Liver (tissue), 9 donors: ENCODE measurements around the gene WNT11. TPM values are rescaled to one million over a fixed set of nuclear protein-coding genes. Genes with fewer than 3 reads are reported as not detected.

Experiments used
- DNase-seq: peaks from one replicate; pipeline ENCODE4 v3.0.0-alpha.2; 2017; ENCODE audit warnings: low spot score
- H3K27ac ChIP-seq, 2 donors: one replicate each; pipeline ENCODE4 v1.7.0; 2013; ENCODE audit warnings: inconsistent platforms in 2 of 2, low read length in 2 of 2, control low read depth in 1 of 2, low read depth in 1 of 2, mild to moderate bottlenecking in 1 of 2
- H3K27me3 ChIP-seq, 4 donors: one replicate each; pipeline versions ENCODE4 v1.6.1 to v1.7.0; 2013; ENCODE audit warnings: low read length in 3 of 4, inconsistent platforms in 1 of 4, mild to moderate bottlenecking in 1 of 4, moderate library complexity in 1 of 4; ENCODE audit not compliant: control insufficient read depth in 4 of 4, insufficient read depth in 4 of 4
- H3K36me3 ChIP-seq, 4 donors: one replicate each; pipeline versions ENCODE4 v1.6.1 to v1.7.0; 2013; ENCODE audit warnings: low read length in 3 of 4, mild to moderate bottlenecking in 3 of 4, low read depth in 1 of 4, moderate library complexity in 1 of 4; ENCODE audit not compliant: control insufficient read depth in 4 of 4, insufficient read depth in 3 of 4
- H3K4me1 ChIP-seq, 4 donors: one replicate each; pipeline versions ENCODE4 v1.6.1 to v1.7.0; 2013; ENCODE audit warnings: low read length in 3 of 4, mild to moderate bottlenecking in 3 of 4, moderate library complexity in 1 of 4; ENCODE audit not compliant: control insufficient read depth in 4 of 4, insufficient read depth in 4 of 4
- H3K4me3 ChIP-seq, 3 donors: one replicate each; pipeline versions ENCODE4 v1.6.1 to v1.7.0; 2013; ENCODE audit warnings: low read length in 3 of 3, control low read depth in 1 of 3, low read depth in 1 of 3, mild to moderate bottlenecking in 1 of 3
- H3K9ac ChIP-seq, 2 donors: one replicate each; pipeline ENCODE4 v1.7.0; 2013; ENCODE audit warnings: low read length in 2 of 2, mild to moderate bottlenecking in 2 of 2, moderate library complexity in 2 of 2, control low read depth in 1 of 2, low read depth in 1 of 2
- H3K9me3 ChIP-seq, 4 donors: one replicate each; pipeline versions ENCODE4 v1.6.1 to v1.7.0; 2013; ENCODE audit warnings: low read length in 3 of 4; ENCODE audit not compliant: control insufficient read depth in 4 of 4
- EGR1 ChIP-seq, 2 donors: IDR thresholded peaks; 2 replicates each; pipeline ENCODE4 v1.6.1; 2016 to 2018; ENCODE audit warnings: antibody characterized with exemption in 2 of 2, low read depth in 2 of 2
- FOXA1 ChIP-seq: IDR thresholded peaks from 2 replicates; pipeline ENCODE4 v1.6.1; 2016; ENCODE audit warnings: antibody characterized with exemption
- FOXA2 ChIP-seq: IDR thresholded peaks from 2 replicates; pipeline ENCODE4 v1.6.1; 2016; ENCODE audit warnings: antibody characterized with exemption
- GABPA ChIP-seq, 2 donors: IDR thresholded peaks in 1 of 2; conservative IDR thresholded peaks in 1 of 2; 2 replicates each; pipeline ENCODE4 v1.6.1; 2016; ENCODE audit warnings: antibody characterized with exemption in 2 of 2, mild to moderate bottlenecking in 1 of 2, moderate library complexity in 1 of 2
- HNF4A ChIP-seq, 2 donors: conservative IDR thresholded peaks; 2 replicates each; pipeline ENCODE4 v1.6.1; 2016; ENCODE audit warnings: antibody characterized with exemption in 2 of 2, mild to moderate bottlenecking in 2 of 2
- HNF4G ChIP-seq: IDR thresholded peaks from 2 replicates; pipeline ENCODE4 v1.6.1; 2016; ENCODE audit warnings: antibody characterized with exemption
- JUND ChIP-seq, 2 donors: IDR thresholded peaks; 2 replicates each; pipeline ENCODE4 v1.6.1; 2016; ENCODE audit warnings: antibody characterized with exemption in 2 of 2
- MAX ChIP-seq: IDR thresholded peaks from 2 replicates; pipeline ENCODE4 v1.6.1; 2016; ENCODE audit warnings: antibody characterized with exemption
- NR2F2 ChIP-seq: IDR thresholded peaks from 2 replicates; pipeline ENCODE4 v1.6.1; 2016; ENCODE audit warnings: antibody characterized with exemption
- RAD21 ChIP-seq, 2 donors: IDR thresholded peaks; 2 replicates each; pipeline ENCODE4 v1.6.1; 2016; ENCODE audit warnings: antibody characterized with exemption in 2 of 2, mild to moderate bottlenecking in 2 of 2
- REST ChIP-seq: IDR thresholded peaks from 2 replicates; pipeline ENCODE4 v1.6.1; 2016; ENCODE audit warnings: antibody characterized with exemption, mild to moderate bottlenecking
- RXRA ChIP-seq, 2 donors: IDR thresholded peaks; 2 replicates each; pipeline ENCODE4 v1.6.1; 2017 to 2018; ENCODE audit warnings: antibody characterized with exemption in 2 of 2, mild to moderate bottlenecking in 1 of 2
- SP1 ChIP-seq: IDR thresholded peaks from 2 replicates; pipeline ENCODE4 v1.6.1; 2018; ENCODE audit warnings: antibody characterized with exemption, mild to moderate bottlenecking
- TAF1 ChIP-seq: conservative IDR thresholded peaks from 2 replicates; pipeline ENCODE4 v1.6.1; 2016; ENCODE audit warnings: antibody characterized with exemption, mild to moderate bottlenecking
- YY1 ChIP-seq: IDR thresholded peaks from 2 replicates; pipeline ENCODE4 v1.6.1; 2016; ENCODE audit warnings: antibody characterized with exemption, mild to moderate bottlenecking
- WGBS: extraction: QIAGEN DNeasy Blood & Tissue Kit; methylation state at CpG from one replicate; pipeline ENCODE4 v1.1.7; 2013; 5-methylcytosine and 5-hydroxymethylcytosine counted together
- polyA plus RNA-seq, 2 donors: library from polyadenylated mRNA; stranded (reverse) in 1 of 2; unstranded in 1 of 2; fragments of 200-250 nt in 1 of 2; fragments of >200 nt in 1 of 2; fragmentation: Nextera tagmentation in 1 of 2; extraction: Ambion mirVana in 1 of 2; gene quantifications; one replicate each; pipeline versions ENCODE4 v1.2.1 to v1.2.3, GENCODE V29; 2013 to 2015
- total RNA-seq, 2 donors: library from RNA; depleted of rRNA; stranded (reverse); fragments of >200 nt; gene quantifications; one replicate each; pipeline ENCODE4 v1.2.3, GENCODE V29; 2014
- TF ChIP-seq, protein P1 (sequence below): fragments of 150-350 bp; IDR thresholded peaks from 2 replicates; pipeline ENCODE4 v1.5.1; 2017; ENCODE audit warnings: improper control_type of control experiment, low read depth, low read length; ENCODE audit not compliant: missing input control
- TF ChIP-seq, protein P2 (sequence below): IDR thresholded peaks from 2 replicates; pipeline ENCODE4 v1.6.1; 2016; ENCODE audit warnings: antibody characterized with exemption
- TF ChIP-seq, protein P3 (sequence below): IDR thresholded peaks from 2 replicates; pipeline ENCODE4 v1.6.1; 2016; ENCODE audit warnings: antibody characterized with exemption
- donor health status: healthy.
- donor health status: healthy.
- donor health status: healthy.
- donor health status: healthy.
- donor health status: healthy.

WNT11 gene
- total and polyA plus RNA-seq, 4 donors: 1.1 to 4.8 (median 2.5) TPM

GRCh38 chr11:76221365-76221764 lies 15.1 kb upstream of the WNT11 start:
- no peaks in the 10 kb centered on the region for H3K36me3 ChIP-seq

More at GRCh38 chr11:76221365-76221764, 15.1 kb upstream of the WNT11 start:
- H3K27me3 ChIP-seq: no peaks in the 10 kb centered on the region
- H3K4me1 ChIP-seq: no peaks in the 10 kb centered on the region
- TF ChIP-seq MAX (no peak), SP1 (no peak), FOXA1 (no peak), EGR1 (IDR thresholded peaks at IDR 0.05; ENCODE audit: low read depth in 2 of 2) (no peak), GABPA (IDR thresholded peaks at IDR 0.05 in 1 of 2, conservative IDR thresholded peaks at IDR 0.05 in 1 of 2) (no peak), TAF1 (no peak), HNF4A (conservative IDR thresholded peaks at IDR 0.05) (no peak), YY1 (no peak), RAD21 (IDR thresholded peaks at IDR 0.05) (no peak), JUND (IDR thresholded peaks at IDR 0.05) (no peak), FOXA2 (no peak), HNF4G (no peak), REST (no peak), NR2F2 (no peak), RXRA (IDR thresholded peaks at IDR 0.05) (no peak)
- TF ChIP-seq, protein P1, sequence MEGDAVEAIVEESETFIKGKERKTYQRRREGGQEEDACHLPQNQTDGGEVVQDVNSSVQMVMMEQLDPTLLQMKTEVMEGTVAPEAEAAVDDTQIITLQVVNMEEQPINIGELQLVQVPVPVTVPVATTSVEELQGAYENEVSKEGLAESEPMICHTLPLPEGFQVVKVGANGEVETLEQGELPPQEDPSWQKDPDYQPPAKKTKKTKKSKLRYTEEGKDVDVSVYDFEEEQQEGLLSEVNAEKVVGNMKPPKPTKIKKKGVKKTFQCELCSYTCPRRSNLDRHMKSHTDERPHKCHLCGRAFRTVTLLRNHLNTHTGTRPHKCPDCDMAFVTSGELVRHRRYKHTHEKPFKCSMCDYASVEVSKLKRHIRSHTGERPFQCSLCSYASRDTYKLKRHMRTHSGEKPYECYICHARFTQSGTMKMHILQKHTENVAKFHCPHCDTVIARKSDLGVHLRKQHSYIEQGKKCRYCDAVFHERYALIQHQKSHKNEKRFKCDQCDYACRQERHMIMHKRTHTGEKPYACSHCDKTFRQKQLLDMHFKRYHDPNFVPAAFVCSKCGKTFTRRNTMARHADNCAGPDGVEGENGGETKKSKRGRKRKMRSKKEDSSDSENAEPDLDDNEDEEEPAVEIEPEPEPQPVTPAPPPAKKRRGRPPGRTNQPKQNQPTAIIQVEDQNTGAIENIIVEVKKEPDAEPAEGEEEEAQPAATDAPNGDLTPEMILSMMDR: no peak
- TF ChIP-seq, protein P2, sequence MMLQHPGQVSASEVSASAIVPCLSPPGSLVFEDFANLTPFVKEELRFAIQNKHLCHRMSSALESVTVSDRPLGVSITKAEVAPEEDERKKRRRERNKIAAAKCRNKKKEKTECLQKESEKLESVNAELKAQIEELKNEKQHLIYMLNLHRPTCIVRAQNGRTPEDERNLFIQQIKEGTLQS: no peak
- TF ChIP-seq, protein P3, sequence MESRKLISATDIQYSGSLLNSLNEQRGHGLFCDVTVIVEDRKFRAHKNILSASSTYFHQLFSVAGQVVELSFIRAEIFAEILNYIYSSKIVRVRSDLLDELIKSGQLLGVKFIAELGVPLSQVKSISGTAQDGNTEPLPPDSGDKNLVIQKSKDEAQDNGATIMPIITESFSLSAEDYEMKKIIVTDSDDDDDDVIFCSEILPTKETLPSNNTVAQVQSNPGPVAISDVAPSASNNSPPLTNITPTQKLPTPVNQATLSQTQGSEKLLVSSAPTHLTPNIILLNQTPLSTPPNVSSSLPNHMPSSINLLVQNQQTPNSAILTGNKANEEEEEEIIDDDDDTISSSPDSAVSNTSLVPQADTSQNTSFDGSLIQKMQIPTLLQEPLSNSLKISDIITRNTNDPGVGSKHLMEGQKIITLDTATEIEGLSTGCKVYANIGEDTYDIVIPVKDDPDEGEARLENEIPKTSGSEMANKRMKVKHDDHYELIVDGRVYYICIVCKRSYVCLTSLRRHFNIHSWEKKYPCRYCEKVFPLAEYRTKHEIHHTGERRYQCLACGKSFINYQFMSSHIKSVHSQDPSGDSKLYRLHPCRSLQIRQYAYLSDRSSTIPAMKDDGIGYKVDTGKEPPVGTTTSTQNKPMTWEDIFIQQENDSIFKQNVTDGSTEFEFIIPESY: no peak
- no peaks in the 10 kb centered on the region for H3K9me3 ChIP-seq
- no peak overlapping the region for H3K27ac ChIP-seq
- H3K4me3 ChIP-seq: no peak overlapping the region
- DNase-seq: no peak
- 90% methylated on average over 3 of the region's 3 CpGs for WGBS
- no peak overlapping the region for H3K9ac ChIP-seq
